B cell (primary cell): ENCODE results near the gene LYPD3. TPM values are rescaled to one million over a fixed set of nuclear protein-coding genes. Genes with fewer than 3 reads are reported as not detected.
"Not testable (repeated sequence)": the region's sequence is repeated elsewhere in the genome, so short reads cannot be mapped to it uniquely, and the experiment has no call there.

ENCODE experiments used
- ATAC-seq: fragments of 200-7000 bp; cut with Tn5 transposase; one replicate; pipeline ENCODE4 v1.10.0; 2021; ENCODE audit warnings: low read depth, mild to moderate bottlenecking, moderate number of reproducible peaks, moderate library complexity
- CTCF ChIA-PET: fragments of 350-600 bp; sonication (Branson Sonifier 250); formaldehyde crosslinking; loops from one replicate; lab custom pipeline; 2021; ENCODE audit warnings: antibody characterized with exemption, inconsistent platforms; lab: Charles Lee
- POLR2A ChIA-PET: fragments of 350-600 bp; sonication (Branson Sonifier 250); formaldehyde crosslinking; loops from one replicate; lab custom pipeline; 2021; ENCODE audit warnings: antibody characterized with exemption; lab: Charles Lee
- DNase-seq: peaks from one replicate; pipeline ENCODE4 v3.0.0; 2013
- H2AFZ ChIP-seq: 2 replicates; pipeline ENCODE4 v1.6.1; 2012; ENCODE audit warnings: mild to moderate bottlenecking, low read depth, low read length; ENCODE audit not compliant: insufficient read depth, poor library complexity, severe bottlenecking
- H3K27ac ChIP-seq, 2 donors: 1 replicate in 1 of 2; 2 replicates in 1 of 2; pipeline ENCODE4 v1.5.1; 2012 to 2013; ENCODE audit warnings: low read length in 2 of 2, mild to moderate bottlenecking in 2 of 2, moderate library complexity in 1 of 2
- H3K27me3 ChIP-seq, 4 experiments: fragments of 200-600 bp in 1 of 4; sonication (generic) in 1 of 4; replicated peaks in 1 of 4; 1 replicate in 2 of 4; 2 replicates in 2 of 4; pipeline versions ENCODE4 v1.6.1 to v1.7.0; 2013 to 2016; ENCODE audit warnings: low read length in 3 of 4, mild to moderate bottlenecking in 2 of 4, mixed read lengths in 1 of 4, moderate library complexity in 1 of 4; ENCODE audit not compliant: insufficient read depth in 4 of 4, control insufficient read depth in 3 of 4; ENCODE audit errors: control extremely low read depth in 1 of 4
- H3K36me3 ChIP-seq, 2 experiments: replicated peaks in 1 of 2; 1 replicate in 1 of 2; 2 replicates in 1 of 2; pipeline versions ENCODE4 v1.6.1 to v1.7.1; 2013; ENCODE audit warnings: low read length in 1 of 2; ENCODE audit not compliant: insufficient read depth in 2 of 2, control insufficient read depth in 1 of 2; ENCODE audit errors: control extremely low read depth in 1 of 2, extremely low read depth in 1 of 2
- H3K4me1 ChIP-seq, 2 donors: fragments of 200-600 bp in 1 of 2; sonication (generic) in 1 of 2; 1 replicate in 1 of 2; 2 replicates in 1 of 2; pipeline versions ENCODE4 v1.5.1 to v1.6.1; 2013 to 2017; ENCODE audit warnings: low read length in 2 of 2; ENCODE audit not compliant: control insufficient read depth in 2 of 2, insufficient read depth in 2 of 2
- H3K4me2 ChIP-seq: replicated peaks from 2 replicates; pipeline ENCODE3; 2012; ENCODE audit warnings: mild to moderate bottlenecking, low read depth, low read length; ENCODE audit not compliant: poor library complexity, severe bottlenecking
- H3K4me3 ChIP-seq, 5 experiments: fragments of 200-600 bp in 1 of 5; sonication (generic) in 1 of 5; 1 replicate in 3 of 5; 2 replicates in 2 of 5; pipeline versions ENCODE4 v1.5.1 to v1.7.0; 2011 to 2016; ENCODE audit warnings: low read length in 4 of 5, mild to moderate bottlenecking in 4 of 5, low read depth in 2 of 5, control low read depth in 1 of 5, moderate library complexity in 1 of 5; ENCODE audit not compliant: insufficient read depth in 1 of 5; ENCODE audit errors: control extremely low read depth in 1 of 5, extremely low read depth in 1 of 5
- H3K79me2 ChIP-seq: fragments of 200-600 bp; sonication (generic); one replicate; pipeline ENCODE4 v1.6.0; 2016; ENCODE audit warnings: low read length; ENCODE audit not compliant: control insufficient read depth, insufficient read depth
- H3K9ac ChIP-seq: fragments of 200-600 bp; sonication (generic); 2 replicates; pipeline ENCODE4 v1.6.1; 2017; ENCODE audit warnings: mild to moderate bottlenecking, low read length, moderate library complexity
- H3K9me3 ChIP-seq, 3 donors: one replicate each; pipeline versions ENCODE4 v1.6.1 to v1.7.1; 2013; ENCODE audit warnings: low read length in 2 of 3; ENCODE audit not compliant: control insufficient read depth in 2 of 3, insufficient read depth in 1 of 3; ENCODE audit errors: control extremely low read depth in 1 of 3
- H4K20me1 ChIP-seq: 2 replicates; pipeline ENCODE4 v1.6.0; 2012; ENCODE audit warnings: mild to moderate bottlenecking, low read length; ENCODE audit not compliant: insufficient read depth, control insufficient read depth, poor library complexity, severe bottlenecking
- H3K27ac Mint-ChIP-seq: one replicate; pipeline ENCODE4 v1.8.0; 2021; ENCODE audit warnings: mixed read lengths
- H3K27me3 Mint-ChIP-seq: one replicate; pipeline ENCODE4 v1.8.0; 2021; ENCODE audit warnings: mixed read lengths
- H3K4me1 Mint-ChIP-seq: one replicate; pipeline ENCODE4 v1.8.0; 2021; ENCODE audit warnings: mixed read lengths
- H3K4me3 Mint-ChIP-seq: one replicate; pipeline ENCODE4 v1.8.0; 2021; ENCODE audit warnings: mixed read lengths
- H3K9me3 Mint-ChIP-seq: one replicate; pipeline ENCODE4 v1.8.0; 2022; ENCODE audit warnings: mixed read lengths; ENCODE audit not compliant: insufficient read depth
- EZH2 ChIP-seq: IDR thresholded peaks from 2 replicates; pipeline ENCODE4 v1.6.1; 2012; ENCODE audit warnings: borderline replicate concordance, low read depth, mild to moderate bottlenecking, moderate library complexity, low read length; ENCODE audit not compliant: insufficient read depth, poor library complexity, severe bottlenecking
- WGBS: methylation state at CpG from one replicate; pipeline ENCODE4 v1.1.5; 2013; ENCODE audit warnings: missing lambda C conversion rate; ENCODE audit not compliant: insufficient coverage; 5-methylcytosine and 5-hydroxymethylcytosine counted together
- intact Hi-C: fragments of 100-400 bp; cut with micrococcal nuclease; formaldehyde crosslinking; loops from one replicate; pipeline ENCODE4 v1.10.0; 2022
- polyA plus RNA-seq: library from polyadenylated mRNA; depleted of rRNA; stranded (reverse); fragments of >200 nt; gene quantifications from 2 replicates; pipeline ENCODE4 v1.2.3, GENCODE V29; 2012
- total RNA-seq, 2 donors: library from RNA; stranded (reverse); fragments of 120-200 nt in 1 of 2; gene quantifications; 1 replicate in 1 of 2; 2 replicates in 1 of 2; pipeline versions ENCODE4 v1.2.3 to v1.2.4, GENCODE V29; 2013 to 2022
- TF ChIP-seq, protein P1 (sequence below): fragments of 200-600 bp; IDR thresholded peaks from one replicate; pipeline ENCODE4 v1.8.0; 2022; ENCODE audit warnings: antibody characterized with exemption, mild to moderate bottlenecking

Gene LYPD3
- total and polyA plus RNA-seq, 2 donors (not counting 1 experiment from before 2014, with no cell fraction given), result 0.27 to 2.2 TPM

DNA sequence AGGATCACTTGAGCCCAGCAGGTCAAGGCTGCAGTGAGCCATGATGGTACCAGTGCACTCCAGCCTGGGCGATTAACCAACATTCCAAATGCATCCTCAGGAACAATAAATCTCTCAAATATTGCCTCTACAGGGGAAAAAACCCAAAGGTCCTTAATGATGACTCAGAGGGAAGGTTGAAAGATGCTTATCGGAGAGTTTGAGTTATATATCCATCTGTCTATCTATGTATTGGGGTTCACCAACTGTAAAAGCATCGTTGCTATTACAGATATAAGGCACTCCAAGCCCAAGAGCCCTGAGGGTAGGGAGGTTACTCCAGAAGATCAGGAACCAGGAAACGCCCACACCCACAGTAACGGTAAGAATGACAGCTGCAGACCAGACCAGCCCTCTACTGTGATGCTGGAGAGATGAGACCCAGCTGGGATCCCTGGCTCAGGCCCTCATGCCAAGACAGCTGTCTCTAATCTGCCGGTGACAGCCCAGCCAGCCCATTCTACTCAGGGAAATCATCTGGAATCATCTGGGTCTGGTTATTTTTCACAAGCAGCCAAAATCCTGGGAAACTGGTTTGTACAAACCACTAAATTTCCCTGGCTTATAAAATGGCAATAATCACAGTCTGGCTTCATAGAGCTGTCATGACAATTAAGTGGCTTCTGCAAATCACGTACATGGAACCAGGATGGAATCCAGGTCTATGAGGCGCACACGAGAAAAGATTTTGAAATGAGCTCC, 26.9 kb downstream of the LYPD3 start:
- intact Hi-C loops, result no loop called here
- H3K27ac Mint-ChIP-seq, result peak overlapping the region; percentile 83
- TF ChIP-seq, protein P1, sequence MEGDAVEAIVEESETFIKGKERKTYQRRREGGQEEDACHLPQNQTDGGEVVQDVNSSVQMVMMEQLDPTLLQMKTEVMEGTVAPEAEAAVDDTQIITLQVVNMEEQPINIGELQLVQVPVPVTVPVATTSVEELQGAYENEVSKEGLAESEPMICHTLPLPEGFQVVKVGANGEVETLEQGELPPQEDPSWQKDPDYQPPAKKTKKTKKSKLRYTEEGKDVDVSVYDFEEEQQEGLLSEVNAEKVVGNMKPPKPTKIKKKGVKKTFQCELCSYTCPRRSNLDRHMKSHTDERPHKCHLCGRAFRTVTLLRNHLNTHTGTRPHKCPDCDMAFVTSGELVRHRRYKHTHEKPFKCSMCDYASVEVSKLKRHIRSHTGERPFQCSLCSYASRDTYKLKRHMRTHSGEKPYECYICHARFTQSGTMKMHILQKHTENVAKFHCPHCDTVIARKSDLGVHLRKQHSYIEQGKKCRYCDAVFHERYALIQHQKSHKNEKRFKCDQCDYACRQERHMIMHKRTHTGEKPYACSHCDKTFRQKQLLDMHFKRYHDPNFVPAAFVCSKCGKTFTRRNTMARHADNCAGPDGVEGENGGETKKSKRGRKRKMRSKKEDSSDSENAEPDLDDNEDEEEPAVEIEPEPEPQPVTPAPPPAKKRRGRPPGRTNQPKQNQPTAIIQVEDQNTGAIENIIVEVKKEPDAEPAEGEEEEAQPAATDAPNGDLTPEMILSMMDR, result no peak
- no peak for TF ChIP-seq EZH2
- Histone ChIP-seq H3K36me3 (no peaks in the 10 kb centered on the region), H3K9ac (peak overlapping the region; percentile 33), H4K20me1 (no peaks in the 10 kb centered on the region), H2AFZ (no peak overlapping the region), H3K9me3 (peaks cover 0 to 7% (median 0%) of the 10 kb centered on the region in 3 donors), H3K4me1 (peaks cover 22 to 28% of the 10 kb centered on the region in 2 donors), H3K27ac (peak overlapping the region; percentile 6 to 77), H3K4me2 (peak overlapping the region; percentile 62), H3K27me3 (no peaks in the 10 kb centered on the region), H3K79me2 (no peaks in the 10 kb centered on the region), H3K4me3 (peak overlapping the region in 1 of 5 experiments; percentile 34)
- 65% methylated on average over 6 of the region's 9 CpGs for whole genome bisulfite sequencing
- peaks cover 29% of the 10 kb centered on the region for H3K4me1 Mint-ChIP-seq
- peak overlapping the region; percentile 57 for H3K4me3 Mint-ChIP-seq
- H3K27me3 Mint-ChIP-seq, result no peaks in the 10 kb centered on the region
- ChIA-PET CTCF (interaction anchor here (0.8 to 10.1 kb wide), 7 partner anchors 9 to 349 kb away, joined by 3 to 127 read pairs (median 4); no protein-coding TSS in a partner anchor), POLR2A (interaction anchor here (0.5 to 2.0 kb wide), 6 partner anchors 14 to 94 kb away, joined by 3 to 14 read pairs (median 4); partner anchors contain the start of gene ZNF575)
- DNase-seq (no peak), ATAC-seq (no peak)
- H3K9me3 Mint-ChIP-seq, result no peaks in the 10 kb centered on the region

DNA sequence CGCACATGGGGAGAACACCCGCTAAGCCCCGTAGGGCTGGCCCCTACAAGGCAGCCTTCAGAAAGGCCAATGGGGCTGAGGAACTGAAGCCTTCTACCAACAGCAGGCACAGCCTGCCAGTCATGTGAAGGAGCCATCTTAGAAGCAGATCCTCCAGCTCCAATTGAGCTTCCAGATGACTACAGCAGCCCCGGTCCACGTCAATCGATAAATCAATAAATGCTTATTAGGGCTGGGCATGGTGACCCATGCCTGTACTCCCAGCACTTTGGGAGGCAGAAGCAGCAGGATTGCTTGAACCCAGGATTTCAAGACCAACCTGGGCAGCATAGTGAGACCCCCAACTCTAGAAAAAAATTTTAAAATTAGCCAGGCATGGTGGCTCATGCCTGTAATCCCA, 27.7 kb downstream of the LYPD3 start:
- Histone ChIP-seq H3K4me2 (no peak overlapping the region), H3K27ac (no peak overlapping the region), H3K36me3 (no peaks in the 10 kb centered on the region), H3K4me1 (peaks cover 22 to 28% of the 10 kb centered on the region in 2 donors), H2AFZ (no peak overlapping the region), H4K20me1 (no peaks in the 10 kb centered on the region), H3K9ac (no peak overlapping the region), H3K9me3 (peaks cover 0 to 7% (median 0%) of the 10 kb centered on the region in 3 donors), H3K27me3 (no peaks in the 10 kb centered on the region), H3K4me3 (no peak overlapping the region), H3K79me2 (no peaks in the 10 kb centered on the region)
- TF ChIP-seq, protein P1, result no peak
- no peak for TF ChIP-seq EZH2
- Mint-ChIP-seq H3K4me3 (no peak overlapping the region), H3K27me3 (no peaks in the 10 kb centered on the region), H3K4me1 (peaks cover 36% of the 10 kb centered on the region), H3K9me3 (no peaks in the 10 kb centered on the region), H3K27ac (peak overlapping the region; percentile 32)
- intact Hi-C loops, result no loop called here
- ChIA-PET CTCF (interaction anchor here (2.5 to 10.1 kb wide), 2 partner anchors 10 to 81 kb away, joined by 27 to 127 read pairs; no protein-coding TSS in a partner anchor), POLR2A (no interaction called here)
- DNase-seq (no peak), ATAC-seq (no peak)
- 93% methylated on average over 6 of the region's 6 CpGs for WGBS

DNA sequence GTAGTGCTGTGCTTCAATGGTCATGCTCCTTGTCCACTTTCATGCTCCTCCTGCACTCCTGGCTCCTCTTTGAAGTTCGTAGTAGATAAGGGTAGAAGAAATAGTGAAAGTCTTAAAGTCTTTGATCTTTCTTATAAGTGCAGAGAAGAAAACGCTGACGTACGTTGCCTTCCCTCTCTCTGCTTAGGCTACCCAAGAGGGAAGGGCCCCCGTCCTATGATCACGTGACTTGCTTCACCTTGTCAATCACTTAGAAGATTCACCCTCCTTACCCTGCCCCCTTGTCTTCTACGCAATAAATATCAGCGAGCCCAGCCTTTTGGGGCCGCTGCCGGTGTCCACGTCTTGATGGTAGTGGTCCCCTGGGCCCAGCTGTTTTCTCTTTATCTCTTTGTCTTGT, 28.1 kb downstream of the LYPD3 start:
- H3K27ac ChIP-seq, intact Hi-C loops: not testable (repeated sequence)

More for the DNA sequence above, 28.1 kb downstream of the LYPD3 start:
- H2AFZ ChIP-seq, POLR2A ChIA-PET, DNase-seq, H3K9ac ChIP-seq, H4K20me1 ChIP-seq, H3K9me3 ChIP-seq, ATAC-seq, H3K4me3 Mint-ChIP-seq, H3K79me2 ChIP-seq, H3K27me3 ChIP-seq, H3K36me3 ChIP-seq, H3K9me3 Mint-ChIP-seq, H3K27me3 Mint-ChIP-seq, H3K4me3 ChIP-seq, H3K4me2 ChIP-seq: not testable (repeated sequence)
- CTCF ChIA-PET, result interaction anchor here (10.1 kb wide), 1 partner anchor 82 kb away, joined by 127 read pairs; no protein-coding TSS in a partner anchor
- WGBS, result 100% methylated on average over 3 of the region's 11 CpGs
- H3K27ac Mint-ChIP-seq, result peak overlapping the region; percentile 53
- peaks cover 22 to 28% of the 10 kb centered on the region in 2 donors for H3K4me1 ChIP-seq
- H3K4me1 Mint-ChIP-seq, result peaks cover 38% of the 10 kb centered on the region
